Rectal smooth muscle tissue (tissue), 1 donor: ENCODE data around the gene VCP.

Experiments used
- H3K27ac ChIP-seq: one replicate; pipeline ENCODE4 v1.7.0; 2013; ENCODE audit warnings: low read depth, low read length, inconsistent platforms
- H3K27me3 ChIP-seq: one replicate; pipeline ENCODE4 v1.7.0; 2013; ENCODE audit warnings: low read length; ENCODE audit not compliant: control insufficient read depth, insufficient read depth
- H3K36me3 ChIP-seq: one replicate; pipeline ENCODE4 v1.7.0; 2013; ENCODE audit warnings: low read length; ENCODE audit not compliant: control insufficient read depth, insufficient read depth
- H3K4me1 ChIP-seq: one replicate; pipeline ENCODE4 v1.7.0; 2013; ENCODE audit warnings: low read length; ENCODE audit not compliant: control insufficient read depth, insufficient read depth
- H3K4me3 ChIP-seq: one replicate; pipeline ENCODE4 v1.7.0; 2013; ENCODE audit warnings: low read length
- H3K9ac ChIP-seq: one replicate; pipeline ENCODE4 v1.7.0; 2013; ENCODE audit warnings: low read length

VCP gene

GRCh38 chr9:35072461-35073278 is at the start of gene VCP:
Gene VCP (minus strand): TSS chr9:35072625. CDS start chr9:35072353, 272 bp downstream.
- Histone ChIP-seq H3K27ac (peak within 1 kb of the TSS; percentile 98), H3K36me3 (peaks cover 5% of the 10 kb centered on the region), H3K9ac (peak within 1 kb of the TSS; percentile 91), H3K4me1 (peaks cover 16% of the 10 kb centered on the region), H3K4me3 (peak within 1 kb of the TSS; percentile 90), H3K27me3 (no peaks in the 10 kb centered on the region)

DNA sequence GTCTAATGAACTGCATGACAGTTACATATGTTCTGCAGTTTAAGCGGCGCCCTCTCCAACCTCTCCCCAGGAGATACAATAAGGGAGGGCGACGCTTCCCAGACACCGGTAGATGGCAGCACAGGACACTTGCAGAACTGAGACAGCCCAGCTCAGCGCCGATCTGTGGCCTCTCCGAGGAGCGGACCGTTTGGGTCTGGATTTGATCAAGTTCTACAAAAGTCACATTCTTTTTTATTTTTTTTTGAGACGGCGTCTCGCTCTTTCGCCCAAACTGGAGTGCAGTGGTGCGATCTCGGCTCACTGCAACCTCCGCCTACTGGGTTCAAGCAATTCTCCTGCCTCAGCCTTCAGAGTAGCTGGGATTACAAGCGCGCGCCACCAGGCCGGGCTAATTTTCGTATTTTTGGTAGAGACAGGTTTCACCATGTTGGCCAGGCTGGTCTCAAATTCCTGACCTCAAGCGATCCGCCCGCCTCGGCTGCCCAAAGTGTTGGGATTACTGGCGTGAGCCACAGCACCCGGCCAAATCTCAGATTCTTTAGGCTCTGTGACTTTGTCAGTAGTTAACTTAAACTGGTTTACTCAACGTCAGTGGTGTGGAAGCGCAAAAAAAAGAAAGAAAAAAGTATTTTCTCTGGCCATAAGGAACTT is 44.6 kb upstream of the VCP start:
- H3K4me1 ChIP-seq: peaks cover 22% of the 10 kb centered on the region
- peak overlapping the region; percentile 91 for H3K4me3 ChIP-seq
- no peaks in the 10 kb centered on the region for H3K27me3 ChIP-seq
- no peaks in the 10 kb centered on the region for H3K36me3 ChIP-seq
- H3K27ac ChIP-seq: peak overlapping the region; percentile 85
- no peak overlapping the region for H3K9ac ChIP-seq

- Histone ChIP-seq H3K4me1 (peaks cover 25% of the 10 kb centered on the region), H3K4me3 (peak overlapping the region; percentile 91), H3K36me3 (no peaks in the 10 kb centered on the region), H3K27ac (peak overlapping the region; percentile 85), H3K27me3 (no peaks in the 10 kb centered on the region), H3K9ac (peak overlapping the region; percentile 54)
Observed at GRCh38 chr9:35116539-35116897, 44.1 kb upstream of the VCP start.

DNA sequence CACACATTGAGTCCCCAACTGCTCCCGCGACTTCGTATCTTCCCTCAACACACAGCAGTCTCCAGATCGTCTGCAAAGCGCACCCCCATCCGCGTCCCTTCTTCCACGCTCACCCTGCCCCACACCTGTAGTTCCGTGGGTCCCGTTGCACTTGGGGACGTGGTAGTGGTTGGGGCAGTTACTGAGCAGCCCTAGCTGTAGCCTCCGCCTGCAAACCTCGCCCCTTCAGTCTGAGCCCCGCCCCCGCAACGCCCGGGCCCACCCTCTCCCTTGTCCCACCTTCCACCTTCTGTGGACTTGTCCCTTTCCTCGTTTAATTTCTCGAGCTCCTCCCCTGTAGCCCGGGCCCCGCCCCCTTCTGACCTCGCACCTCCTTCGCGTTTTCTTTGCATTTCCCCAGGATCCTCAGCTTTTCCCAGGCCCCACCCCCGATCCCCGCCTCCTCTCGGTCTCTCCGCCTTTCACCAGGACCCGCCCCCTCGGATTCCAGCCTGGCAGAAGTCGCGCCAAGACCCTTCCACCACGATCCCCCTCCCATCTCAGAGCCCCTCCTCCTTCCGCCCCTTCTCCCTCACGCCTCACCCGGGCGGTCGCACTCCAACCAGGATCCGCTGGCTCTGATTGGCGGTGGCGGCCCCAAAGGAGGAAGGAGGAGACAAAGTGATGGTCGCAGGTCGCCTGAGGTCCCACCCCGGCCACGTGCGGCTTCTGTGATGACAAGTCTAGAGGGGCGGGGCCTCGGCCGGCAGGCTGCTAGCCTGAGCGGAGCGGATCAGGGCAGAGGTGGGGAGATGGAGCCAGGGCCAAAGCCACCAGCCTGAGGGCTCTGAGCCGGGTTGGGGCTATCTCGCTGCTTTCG is 43.5 kb upstream of the VCP start, which contains the start of gene ATOSB:
Gene ATOSB (minus strand): TSS at position 183 of the 859 bp plus-strand sequence. CDS start 7,588 bp downstream, outside the sequence.
- peak within 1 kb of the TSS; percentile 91 for H3K4me3 ChIP-seq
- H3K4me1 ChIP-seq: peaks cover 26% of the 10 kb centered on the region
- H3K36me3 ChIP-seq: no peaks in the 10 kb centered on the region
- peak within 1 kb of the TSS; percentile 85 for H3K27ac ChIP-seq
- H3K9ac ChIP-seq: peak within 1 kb of the TSS; percentile 54
- no peaks in the 10 kb centered on the region for H3K27me3 ChIP-seq

DNA sequence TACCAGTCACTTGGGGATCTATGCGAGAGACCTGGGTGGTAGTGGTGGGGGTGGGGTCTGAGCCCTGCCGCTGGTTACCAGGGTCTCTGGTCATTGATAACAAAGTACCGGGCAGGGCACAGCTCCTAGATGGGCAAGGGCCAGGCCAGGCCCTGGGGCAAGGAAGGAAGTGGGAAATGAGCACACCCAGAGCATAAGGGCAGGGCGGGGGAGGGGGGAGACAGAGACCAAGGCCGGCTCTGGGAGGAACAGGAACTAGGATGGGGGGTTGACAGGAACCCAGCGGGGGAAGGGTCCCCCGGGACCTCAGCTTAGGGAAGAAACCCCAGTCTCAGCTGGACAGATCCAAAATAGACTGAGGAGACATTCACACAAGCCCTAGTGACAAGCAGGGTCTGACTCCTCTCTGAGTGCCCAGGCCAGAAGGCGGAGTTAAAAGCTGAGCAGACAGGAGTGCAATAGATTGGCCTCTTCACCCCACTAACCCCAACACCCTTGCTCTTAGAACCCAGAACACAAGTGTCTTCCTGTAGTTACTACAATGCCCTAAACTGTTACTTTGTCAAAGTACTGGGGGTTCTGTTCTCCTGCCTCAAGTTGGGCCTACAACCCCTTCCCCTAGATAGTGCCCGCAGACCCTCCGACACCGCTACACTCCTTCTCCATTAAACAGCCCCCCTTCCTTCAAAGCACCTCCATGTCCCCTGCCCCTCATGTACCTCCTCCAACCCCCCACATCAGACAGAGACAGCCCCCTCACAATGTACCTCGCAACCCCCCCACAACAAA is 42.6 kb upstream of the VCP start:
- Histone ChIP-seq H3K9ac (peak overlapping the region; percentile 45), H3K36me3 (no peaks in the 10 kb centered on the region), H3K4me3 (peak overlapping the region; percentile 91), H3K4me1 (peaks cover 33% of the 10 kb centered on the region), H3K27me3 (no peaks in the 10 kb centered on the region), H3K27ac (peak overlapping the region; percentile 85)

DNA sequence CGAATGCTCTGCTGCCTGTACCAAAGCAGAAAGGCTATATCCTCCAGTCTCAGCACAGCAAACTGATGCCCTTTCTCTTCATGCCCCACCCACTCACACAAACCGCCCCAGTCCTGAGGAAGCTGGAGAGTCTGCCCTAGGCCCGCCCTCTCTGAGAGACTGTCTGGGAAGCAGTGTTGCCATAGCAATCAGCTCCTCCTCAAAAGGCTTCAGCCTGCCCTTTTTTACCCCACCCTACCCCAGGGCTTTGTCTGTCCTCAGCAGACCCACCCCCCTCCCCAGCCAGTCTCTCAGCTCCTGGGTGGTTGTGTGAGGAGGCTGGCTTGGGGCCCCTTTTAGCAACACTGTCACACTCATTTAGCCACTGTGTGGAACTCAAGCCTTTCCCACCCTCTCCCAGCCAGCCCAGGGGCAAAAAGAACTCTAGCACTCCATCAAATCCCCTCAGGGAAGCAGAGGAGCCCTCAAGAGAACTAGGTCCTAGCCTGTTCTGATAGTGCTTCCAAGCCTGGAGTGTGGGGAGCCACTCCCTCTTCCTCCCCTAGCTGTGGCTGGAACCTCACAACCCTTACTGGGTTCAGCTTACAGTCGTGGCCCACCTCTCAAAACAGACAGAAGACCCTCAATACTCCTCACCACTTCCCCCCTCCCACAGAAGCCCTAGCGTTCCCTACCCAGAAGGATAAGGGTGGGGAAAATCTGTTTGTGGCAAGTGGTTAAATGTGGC is 41.9 kb upstream of the VCP start:
- Histone ChIP-seq H3K27ac (peak overlapping the region; percentile 85), H3K27me3 (no peaks in the 10 kb centered on the region), H3K9ac (peak overlapping the region; percentile 45), H3K4me1 (peaks cover 34% of the 10 kb centered on the region), H3K36me3 (no peaks in the 10 kb centered on the region), H3K4me3 (peak overlapping the region; percentile 91)

- Histone ChIP-seq H3K27ac (peak overlapping the region; percentile 77), H3K27me3 (no peaks in the 10 kb centered on the region), H3K9ac (no peak overlapping the region), H3K4me1 (peaks cover 34% of the 10 kb centered on the region), H3K4me3 (peak overlapping the region; percentile 61), H3K36me3 (peaks cover 6% of the 10 kb centered on the region)
Observed at GRCh38 chr9:35112257-35113020, 40.0 kb upstream of the VCP start.

DNA sequence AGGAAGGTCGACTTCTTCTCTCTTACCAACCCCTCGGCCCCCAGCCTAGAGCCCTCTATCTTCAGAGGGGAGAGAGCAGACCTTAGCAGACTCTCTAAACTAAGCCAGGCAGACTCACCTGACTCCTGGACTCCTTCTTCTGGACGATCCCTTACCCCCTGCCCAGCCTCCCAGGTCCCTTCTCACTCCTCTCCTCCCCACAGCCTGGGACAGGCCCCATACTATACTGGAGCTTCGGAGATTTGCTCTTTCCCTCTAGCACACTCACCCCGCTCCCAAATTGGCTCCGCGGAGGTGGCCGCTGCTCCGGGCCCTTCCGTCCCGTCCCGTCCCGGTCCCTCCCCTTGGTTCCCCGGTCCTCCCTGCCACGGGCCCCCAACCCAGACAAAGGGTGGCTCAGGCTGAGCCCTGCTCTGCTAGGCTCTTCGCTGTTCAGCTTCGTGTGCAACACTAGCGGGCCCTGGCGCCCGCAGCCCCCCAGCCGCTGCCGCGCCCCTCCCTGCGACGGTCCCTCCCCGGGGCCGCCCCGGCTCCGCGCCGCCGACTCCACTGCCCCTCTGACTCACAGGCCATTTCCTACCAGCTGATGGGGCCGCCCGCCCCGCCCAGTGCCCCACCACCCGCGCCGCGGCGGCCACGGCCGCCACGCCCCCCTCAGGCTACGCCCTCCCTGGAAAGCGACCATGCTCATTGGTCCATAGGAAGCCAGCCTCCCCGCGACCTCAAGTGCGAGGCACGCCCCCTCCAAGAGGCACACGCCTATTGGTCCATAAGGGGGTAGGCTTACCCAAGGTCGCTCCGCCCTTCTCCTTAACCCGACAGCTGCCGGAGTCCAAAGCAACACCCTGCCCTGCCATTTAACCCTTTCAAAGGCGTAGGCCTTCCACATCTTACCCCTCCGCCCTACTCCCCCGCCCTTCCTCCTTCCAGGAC is 38.8 kb upstream of the VCP start:
- Histone ChIP-seq H3K9ac (peak overlapping the region; percentile 80), H3K27ac (peak overlapping the region; percentile 83), H3K36me3 (peaks cover 13% of the 10 kb centered on the region), H3K4me3 (peak overlapping the region; percentile 86), H3K4me1 (peaks cover 29% of the 10 kb centered on the region), H3K27me3 (no peaks in the 10 kb centered on the region)

GRCh38 chr9:35110327-35110761 is 37.9 kb upstream of the VCP start:
- Histone ChIP-seq H3K9ac (no peak overlapping the region), H3K36me3 (peaks cover 22% of the 10 kb centered on the region), H3K4me3 (peak overlapping the region; percentile 86), H3K27ac (peak overlapping the region; percentile 83), H3K4me1 (peaks cover 29% of the 10 kb centered on the region), H3K27me3 (no peaks in the 10 kb centered on the region)

GRCh38 chr9:35108946-35109575 is 36.6 kb upstream of the VCP start:
- peaks cover 24% of the 10 kb centered on the region for H3K36me3 ChIP-seq
- H3K9ac ChIP-seq: no peak overlapping the region
- no peaks in the 10 kb centered on the region for H3K27me3 ChIP-seq
- no peak overlapping the region for H3K27ac ChIP-seq
- peaks cover 18% of the 10 kb centered on the region for H3K4me1 ChIP-seq
- no peak overlapping the region for H3K4me3 ChIP-seq
